GM12892 (cell line): ENCODE data around the gene TNK2.
"Not testable (repeated sequence)": the region's sequence is repeated elsewhere in the genome, so short reads cannot be mapped to it uniquely, and the experiment has no call there.

ENCODE experiments used
- DNase-seq: peaks from one replicate; pipeline ENCODE4 v3.0.0; 2011; ENCODE audit not compliant: insufficient read length
- FAIRE-seq: peaks from 2 replicates; lab custom pipeline; 2011; peaks lifted over from hg19 to GRCh38; lab: Jason Lieb, UNC
- POLR2A ChIP-seq: IDR thresholded peaks from 2 replicates; pipeline ENCODE4 v1.6.1; 2011; ENCODE audit warnings: low read depth, low read length, control low read depth
- POLR2AphosphoS5 ChIP-seq: IDR thresholded peaks from 2 replicates; pipeline ENCODE4 v1.6.1; 2011; ENCODE audit warnings: low read depth, low read length, control low read depth
- TAF1 ChIP-seq: IDR thresholded peaks from 2 replicates; pipeline ENCODE4 v1.6.1; 2011; ENCODE audit warnings: low read depth, mild to moderate bottlenecking, control low read depth, low read length, borderline replicate concordance

Gene TNK2

DNA sequence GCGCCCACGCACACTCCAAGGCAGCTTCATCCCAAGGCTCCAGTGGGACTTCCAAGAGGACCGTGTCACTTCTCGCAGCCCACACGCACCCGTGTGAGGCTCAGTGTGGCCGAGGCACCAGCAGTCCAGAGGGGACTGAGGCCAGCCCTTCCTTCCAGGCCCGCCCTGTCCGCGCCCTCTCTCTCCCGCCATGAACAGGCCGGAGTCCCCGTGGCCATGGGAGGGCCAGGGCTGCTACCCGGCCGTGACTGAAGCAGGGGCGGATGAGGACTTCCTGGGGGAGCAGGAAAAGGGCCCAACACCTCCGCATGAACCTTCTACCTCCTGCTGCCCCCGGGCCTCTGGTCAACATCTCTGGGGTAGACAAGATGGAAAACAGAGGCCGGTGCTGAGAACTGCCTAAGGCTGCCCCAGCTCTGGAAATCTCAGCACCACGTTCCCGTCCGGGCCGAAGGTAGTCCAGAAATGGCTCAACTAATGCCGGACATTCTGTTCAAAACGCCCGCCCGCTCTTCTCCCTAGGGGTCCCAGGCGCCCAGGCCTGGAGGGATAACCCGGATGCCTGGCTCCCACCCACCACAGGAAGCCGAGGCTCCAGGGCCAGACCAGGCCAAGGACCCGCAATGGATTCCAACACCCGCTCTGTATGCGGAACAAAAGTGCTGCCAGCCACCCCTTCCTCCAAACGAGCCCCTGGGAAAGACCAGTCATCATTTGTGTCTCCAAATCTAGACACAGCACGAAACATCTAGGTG, 32.7 kb downstream of the TNK2 start:
- no peak for FAIRE-seq
- no peak for DNase-seq
- TF ChIP-seq POLR2A (no peak), TAF1 (no peak), POLR2AphosphoS5 (no peak)

DNA sequence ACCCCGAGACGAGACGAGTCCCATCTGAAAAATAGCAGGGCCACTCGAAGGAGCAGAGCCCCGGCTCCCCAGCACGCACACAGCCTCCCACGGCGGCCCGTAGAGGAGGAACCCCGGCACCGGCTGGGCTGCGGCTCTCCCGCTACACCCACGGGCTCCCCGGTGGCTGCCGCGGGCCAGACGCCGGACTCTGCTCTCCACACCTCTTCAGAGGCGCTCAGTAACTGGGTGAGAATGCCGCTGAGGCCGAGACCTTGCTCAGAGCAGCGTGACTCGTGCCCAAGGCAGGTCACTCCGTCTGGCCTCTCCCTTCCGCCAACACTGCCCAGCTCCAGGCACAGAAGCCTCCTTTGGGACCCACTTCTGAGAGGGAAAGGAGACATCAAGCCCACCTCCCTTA, 34.4 kb downstream of the TNK2 start:
- DNase-seq (no peak), FAIRE-seq (no peak)
- TF ChIP-seq POLR2AphosphoS5 = no peak
- no peak for TF ChIP-seq POLR2A
- no peak for TF ChIP-seq TAF1

DNA sequence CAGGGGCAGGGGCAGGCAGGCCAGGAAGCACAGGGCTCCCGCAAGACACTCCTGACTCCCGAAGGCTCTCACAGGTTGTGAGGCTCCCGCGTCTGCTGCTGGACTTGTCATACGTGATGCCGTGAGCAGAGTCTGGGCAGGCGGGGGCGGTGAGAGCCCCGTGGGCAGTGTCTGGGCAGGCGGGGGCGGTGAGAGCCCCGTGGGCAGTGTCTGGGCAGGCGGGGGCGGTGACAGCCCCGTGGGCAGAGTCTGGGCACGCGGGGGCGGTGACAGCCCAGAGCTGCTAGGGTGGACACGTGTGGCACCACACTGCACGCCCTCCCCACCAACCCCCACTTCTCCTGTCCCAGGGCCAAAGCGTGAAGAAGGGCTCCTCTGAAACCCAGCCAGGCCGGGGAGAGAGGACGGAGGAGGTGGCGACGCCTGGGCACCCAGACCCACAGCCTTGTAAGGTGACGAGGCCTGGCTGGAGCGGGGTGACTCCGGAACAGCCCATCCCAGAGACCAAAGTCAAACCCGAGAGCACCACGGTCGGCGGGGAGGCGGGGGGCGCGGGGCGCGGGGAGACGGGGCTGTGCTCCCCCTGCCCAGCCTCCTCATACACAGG, 35.0 kb downstream of the TNK2 start:
- FAIRE-seq = no peak

DNA sequence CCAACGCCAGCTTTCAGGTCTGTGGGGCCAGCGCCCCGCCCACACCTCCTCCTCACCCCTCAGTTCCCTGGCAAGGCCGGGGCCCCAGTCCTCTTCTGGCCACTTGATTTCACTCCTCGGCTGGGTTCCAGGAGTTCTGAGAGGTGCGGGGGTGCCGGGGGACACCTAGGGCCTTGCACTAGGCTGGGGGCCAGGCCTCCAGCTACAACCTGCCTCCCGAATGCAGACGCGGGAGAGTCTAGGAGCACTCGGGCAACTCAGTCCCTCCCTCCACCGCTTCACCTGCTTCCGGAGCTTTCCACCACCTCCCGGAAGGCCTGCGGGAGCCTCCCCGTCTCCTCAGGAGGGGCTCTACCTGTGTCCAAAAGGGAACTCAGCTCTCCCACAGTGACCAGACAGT, 35.6 kb downstream of the TNK2 start:
- no peak for TF ChIP-seq TAF1
- no peak for TF ChIP-seq POLR2AphosphoS5
- TF ChIP-seq POLR2A = no peak
- DNase-seq = no peak
- FAIRE-seq = no peak

More for the DNA sequence above, 35.0 kb downstream of the TNK2 start:
- no peak for TF ChIP-seq TAF1
- no peak for TF ChIP-seq POLR2A
- no peak for TF ChIP-seq POLR2AphosphoS5
- no peak for DNase-seq

DNA sequence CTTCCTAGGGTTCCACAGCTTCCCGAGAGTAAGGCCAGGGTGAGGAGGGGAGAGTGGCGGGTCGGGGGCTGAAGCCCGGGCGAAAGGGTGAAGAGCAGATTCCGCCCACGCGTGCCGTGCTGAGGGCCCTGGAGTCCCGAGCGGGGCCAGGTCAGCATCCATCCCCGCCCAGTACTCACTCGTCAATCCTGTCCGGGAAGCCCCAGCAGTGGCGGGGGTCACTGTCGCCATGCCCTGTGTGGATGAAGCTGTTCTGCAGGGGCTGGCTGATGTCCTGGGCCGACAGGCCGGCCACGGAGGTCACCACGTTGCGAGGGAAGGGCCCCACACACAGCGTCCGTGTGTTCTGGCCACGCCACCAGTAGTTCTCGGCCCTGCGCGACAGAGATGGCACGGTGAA, 36.3 kb downstream of the TNK2 start:
- no peak for FAIRE-seq
- TF ChIP-seq TAF1 = no peak
- TF ChIP-seq POLR2A = no peak
- no peak for TF ChIP-seq POLR2AphosphoS5

DNA sequence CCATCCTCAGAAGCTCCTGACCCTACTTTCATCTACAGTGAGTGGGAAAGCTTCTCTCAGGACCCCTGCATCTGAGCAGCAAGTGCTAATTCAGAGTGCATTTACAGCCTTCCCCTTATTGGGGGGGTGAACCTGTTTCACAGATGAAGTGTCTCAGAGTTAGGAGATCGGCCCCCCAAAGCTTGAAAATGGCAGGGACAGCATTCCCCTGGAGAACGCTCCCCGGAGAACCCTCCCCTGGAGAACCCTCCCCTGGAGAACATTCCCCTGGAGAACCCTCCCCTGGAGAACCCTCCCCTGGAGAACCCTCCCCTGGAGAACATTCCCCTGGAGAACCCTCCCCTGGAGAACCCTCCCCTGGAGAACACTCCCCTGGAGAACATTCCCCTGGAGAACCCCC, 36.7 kb downstream of the TNK2 start:
- FAIRE-seq = not testable (repeated sequence)

More for the DNA sequence above, 36.3 kb downstream of the TNK2 start:
- DNase-seq = no peak

DNA sequence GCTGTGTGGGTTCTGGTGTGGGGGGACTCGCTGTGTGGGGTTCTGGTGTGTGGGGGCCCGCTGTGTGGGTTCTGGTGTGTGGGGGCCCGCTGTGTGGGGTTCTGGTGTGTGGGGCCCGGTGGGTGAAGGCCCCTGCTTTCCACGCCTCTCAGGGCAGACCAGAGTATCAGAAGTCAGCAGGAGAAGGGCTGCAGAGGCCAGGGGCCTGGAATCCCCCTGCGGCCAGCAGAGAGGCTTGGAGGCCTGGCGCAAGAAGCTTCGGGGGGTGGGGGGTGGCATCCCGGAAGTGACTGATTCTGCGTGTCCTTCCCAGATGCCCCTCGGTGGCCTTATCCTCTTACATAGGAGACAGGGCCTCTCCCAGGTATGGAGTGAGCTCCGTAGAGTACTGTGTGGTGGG, 37.4 kb downstream of the TNK2 start:
- no peak for DNase-seq
- TF ChIP-seq TAF1 (no peak), POLR2A (no peak)
- FAIRE-seq = no peak

More for the DNA sequence above, 36.7 kb downstream of the TNK2 start:
- not testable (repeated sequence) for DNase-seq

DNA sequence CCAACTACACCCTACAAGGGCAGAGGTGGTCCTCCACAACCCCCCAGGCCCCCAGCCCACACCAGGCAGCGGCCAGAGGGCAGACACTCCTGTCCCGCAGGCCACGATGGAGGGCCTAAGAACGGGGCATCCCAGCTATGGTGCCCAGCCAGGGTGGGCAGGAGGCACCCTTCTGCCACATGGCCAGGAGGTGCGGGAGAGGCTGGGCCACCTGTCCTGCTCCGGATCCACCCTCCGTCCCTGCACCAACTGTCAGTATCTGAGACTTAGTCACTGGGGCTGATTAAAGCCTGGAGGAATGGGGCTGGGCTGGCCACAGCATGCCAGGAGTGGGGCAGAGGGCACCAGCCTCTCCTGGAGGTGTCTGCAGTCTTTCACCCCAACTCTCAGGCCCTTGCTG, 37.9 kb downstream of the TNK2 start:
- FAIRE-seq (no peak), DNase-seq (no peak)

DNA sequence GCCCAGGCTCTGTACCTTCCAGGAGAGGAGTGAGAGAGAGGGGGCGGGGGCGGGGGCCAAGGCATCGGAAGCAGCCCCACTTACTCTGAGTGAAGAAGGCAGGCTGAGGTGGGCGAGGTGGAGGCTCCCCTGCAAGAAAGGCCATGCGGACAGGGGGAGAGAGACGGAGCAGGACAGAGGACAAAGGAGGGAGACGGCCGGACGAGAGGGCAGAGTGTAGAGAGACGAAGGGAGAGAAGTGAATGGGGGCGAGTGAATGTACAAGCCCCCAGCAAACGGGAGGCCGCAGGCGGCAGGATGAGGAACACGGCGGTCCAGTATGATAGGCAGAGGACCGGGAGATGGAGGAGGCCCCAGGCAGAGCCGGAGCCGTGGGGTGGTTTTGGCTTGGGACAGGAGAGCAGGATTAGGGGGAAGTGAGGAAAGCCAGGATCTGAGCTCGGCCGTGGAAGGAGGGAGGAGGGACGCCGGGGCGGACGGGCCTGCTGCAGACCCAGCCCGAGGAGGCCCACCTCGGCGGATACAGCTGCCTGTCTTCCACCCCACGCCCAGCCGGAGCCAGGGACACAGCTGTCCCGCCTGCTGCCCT, 38.8 kb downstream of the TNK2 start:
- no peak for TF ChIP-seq POLR2A
- no peak for TF ChIP-seq TAF1
- TF ChIP-seq POLR2AphosphoS5 = no peak
- no peak for FAIRE-seq
- no peak for DNase-seq

More for the DNA sequence above, 37.9 kb downstream of the TNK2 start:
- TF ChIP-seq TAF1 = no peak
- TF ChIP-seq POLR2A = no peak
- TF ChIP-seq POLR2AphosphoS5 = no peak

DNA sequence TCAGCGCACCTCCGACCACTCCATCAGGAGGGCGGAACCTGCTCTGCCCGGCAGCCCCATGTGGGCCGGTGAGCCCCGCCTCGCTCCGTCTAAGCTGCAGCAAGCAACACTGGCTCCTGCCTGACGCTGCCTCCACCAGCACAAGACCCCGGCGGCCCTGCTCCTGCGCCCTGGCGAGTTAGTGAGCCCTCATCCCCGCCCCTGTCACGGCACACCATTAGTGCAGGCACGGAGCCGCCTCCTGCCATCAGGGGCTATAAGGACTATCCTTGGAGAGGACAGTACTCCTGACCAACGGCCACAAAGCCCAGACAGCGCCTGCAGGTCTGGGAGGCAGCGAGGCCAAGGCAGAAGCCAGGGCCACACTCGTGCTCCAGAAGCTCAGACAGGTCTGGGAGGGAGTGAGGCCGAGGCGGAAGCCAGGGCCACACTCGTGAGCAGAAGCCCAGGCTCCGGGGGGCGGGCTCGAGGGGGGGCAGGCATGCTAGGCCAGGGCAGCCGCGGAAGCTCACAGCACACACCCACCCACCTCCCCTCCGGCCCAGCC, 39.4 kb downstream of the TNK2 start:
- TF ChIP-seq POLR2AphosphoS5 (no peak), POLR2A (no peak), TAF1 (no peak)
- DNase-seq (no peak), FAIRE-seq (no peak)

DNA sequence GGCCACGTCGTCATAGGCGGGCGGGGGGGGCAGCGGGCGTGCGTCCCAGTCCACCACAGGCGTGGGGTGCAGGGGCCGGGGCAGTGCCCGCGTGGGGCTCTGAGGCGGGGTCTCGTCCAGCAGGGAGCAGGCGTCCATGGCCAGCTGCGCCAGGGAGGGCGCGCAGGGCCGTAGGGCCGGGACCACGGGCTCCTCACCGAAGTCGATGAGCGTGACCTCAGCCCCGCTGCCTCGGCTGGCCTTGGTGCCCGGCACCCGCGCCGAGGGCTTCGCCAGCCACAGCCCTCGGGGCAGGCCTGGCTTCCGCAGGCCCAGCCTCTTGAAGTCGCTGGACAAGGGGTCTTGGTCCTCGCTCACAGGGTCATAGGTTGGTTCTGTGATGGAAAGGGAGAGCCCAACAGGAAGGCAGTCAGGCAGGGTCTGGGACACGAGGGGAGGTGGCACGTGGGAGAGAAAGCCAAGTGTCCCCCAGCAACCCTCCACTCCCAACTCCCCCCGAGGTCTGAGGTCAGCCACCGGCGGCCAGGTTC, 40.0 kb downstream of the TNK2 start:
- DNase-seq (no peak), FAIRE-seq (no peak)
- TF ChIP-seq POLR2A = no peak
- TF ChIP-seq TAF1 = no peak

DNA sequence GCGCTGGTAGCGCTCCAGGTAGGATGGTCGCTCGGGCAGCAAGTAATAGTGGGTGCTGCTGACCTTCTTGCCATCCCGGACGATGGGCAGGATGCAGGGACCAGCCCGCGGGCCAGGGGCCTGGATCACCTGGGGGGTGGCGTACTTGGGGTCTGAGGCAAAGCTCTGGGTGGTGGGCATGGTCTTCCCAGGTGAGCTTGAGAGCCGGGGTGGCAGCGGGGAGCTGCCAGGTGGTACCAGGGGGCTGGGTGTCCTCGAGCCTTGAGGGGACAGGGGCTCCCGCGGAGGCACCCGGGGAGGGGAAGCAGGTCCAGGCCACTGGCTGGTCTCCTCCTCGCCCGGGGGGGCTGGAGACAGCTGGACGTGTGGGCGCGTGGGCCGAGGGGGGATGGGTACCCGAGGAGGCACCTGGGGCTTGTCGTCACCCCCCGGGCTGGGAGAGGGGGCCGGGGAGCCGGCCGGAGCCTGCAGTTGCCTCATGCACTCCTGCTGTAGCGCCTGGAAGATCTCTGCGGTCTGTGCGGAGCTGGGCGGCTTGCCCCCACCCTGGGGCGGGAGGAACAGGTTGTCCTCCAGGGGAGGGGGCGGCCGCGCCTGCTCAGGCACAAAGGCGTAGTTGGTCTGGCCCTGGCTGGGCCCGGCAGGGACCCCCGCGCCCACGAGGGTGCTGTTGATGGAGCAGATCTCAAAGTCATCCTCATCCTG, 40.6 kb downstream of the TNK2 start:
- no peak for FAIRE-seq
- TF ChIP-seq POLR2AphosphoS5 (no peak), POLR2A (no peak), TAF1 (no peak)
- no peak for DNase-seq
